Measurements from ENCODE around the gene FETUB.

- TF ChIP-seq CTCF (IDR thresholded peaks at IDR 0.05 in 4 of 5, conservative IDR thresholded peaks at IDR 0.05 in 1 of 5) (no peak), POLR2A (IDR thresholded peaks at IDR 0.05) (no peak)
Measured at GRCh38 chr3:186636536-186636935, 3.7 kb upstream of the FETUB start.
